Panc1 (cell line): ENCODE data around the gene CHST15. TPM values are rescaled to one million over a fixed set of nuclear protein-coding genes. Genes with fewer than 3 reads are reported as not detected.

Experiments used
- ATAC-seq: fragments of 200-7000 bp; cut with Tn5 transposase; 2 replicates; pipeline ENCODE4 v1.9.1; 2020; ENCODE audit warnings: mild to moderate bottlenecking, moderate library complexity
- BruUV-seq: library from RNA; stranded (reverse); fragments of 400-500 nt; replicated peaks from 2 replicates; lab custom pipeline; 2021; lab: Mats Ljungman, UMichigan
- CTCF ChIA-PET: fragments of 300-600 bp; sonication (Branson Sonifier 250); formaldehyde crosslinking; loops from one replicate; lab custom pipeline; 2022; ENCODE audit warnings: antibody characterized with exemption; lab: Charles Lee
- POLR2A ChIA-PET: fragments of 300-600 bp; sonication (Branson Sonifier 250); formaldehyde crosslinking; loops from one replicate; lab custom pipeline; 2022; ENCODE audit warnings: antibody characterized with exemption; lab: Charles Lee
- DNase-seq: peaks from one replicate; pipeline ENCODE4 v3.0.0-alpha.2; 2010; ENCODE audit warnings: low read depth, low spot score
- H3K27ac ChIP-seq: 2 replicates; pipeline ENCODE4 v1.5.1; 2011; ENCODE audit warnings: mild to moderate bottlenecking, low read length, inconsistent platforms
- H3K27me3 ChIP-seq: fragments of 200-500 bp; sonication (Bioruptor generic); 2 replicates; pipeline ENCODE4 v1.6.0; 2014; ENCODE audit warnings: low read length, inconsistent platforms; ENCODE audit not compliant: control insufficient read depth, insufficient read depth
- H3K36me3 ChIP-seq: fragments of 200-500 bp; sonication (Bioruptor generic); 2 replicates; pipeline ENCODE4 v1.5.1; 2014; ENCODE audit warnings: inconsistent platforms, mild to moderate bottlenecking, low read length, moderate library complexity; ENCODE audit not compliant: control insufficient read depth, insufficient read depth
- H3K4me1 ChIP-seq: 2 replicates; pipeline ENCODE4 v1.5.1; 2011; ENCODE audit warnings: inconsistent platforms, mild to moderate bottlenecking, low read length, moderate library complexity; ENCODE audit not compliant: control insufficient read depth, insufficient read depth
- H3K4me3 ChIP-seq, 2 experiments: 2 replicates each; pipeline ENCODE4 v1.5.1; 2011 to 2012; ENCODE audit warnings: low read depth in 2 of 2, low read length in 2 of 2, mild to moderate bottlenecking in 2 of 2, inconsistent platforms in 1 of 2, moderate library complexity in 1 of 2
- H3K9me3 ChIP-seq: fragments of 200-500 bp; sonication (Bioruptor generic); 2 replicates; pipeline ENCODE4 v1.5.1; 2014; ENCODE audit warnings: low read depth, mild to moderate bottlenecking, inconsistent platforms, low read length, moderate library complexity; ENCODE audit not compliant: control insufficient read depth, insufficient read depth
- POLR2AphosphoS5 ChIP-seq: IDR thresholded peaks from 2 replicates; pipeline ENCODE4 v1.6.1; 2012; ENCODE audit warnings: mild to moderate bottlenecking, low read depth, low read length, moderate library complexity
- SIN3A ChIP-seq: IDR thresholded peaks from 2 replicates; pipeline ENCODE4 v1.6.1; 2012; ENCODE audit warnings: low read depth, mild to moderate bottlenecking, low read length, moderate library complexity, borderline replicate concordance; ENCODE audit not compliant: insufficient read depth
- TCF7L2 ChIP-seq: IDR thresholded peaks from 2 replicates; pipeline ENCODE4 v1.6.1; 2011; ENCODE audit warnings: mild to moderate bottlenecking, low read depth, low read length, inconsistent platforms
- in situ Hi-C: cut with HindIII; loops from 2 replicates; pipeline ENCODE4 v1.10.0; 2016; ENCODE audit warnings: low sequenced_read_pairs, low pct_unique_long_range_greater_than_20kb
- intact Hi-C: fragments of 100-400 bp; cut with micrococcal nuclease; formaldehyde crosslinking; loops from one replicate; pipeline ENCODE4 v1.10.0; 2022; ENCODE audit not compliant: unreplicated experiment
- total RNA-seq: library from RNA; stranded (reverse); gene quantifications from one replicate; pipeline ENCODE4 v1.2.1, GENCODE V29; 2021; ENCODE audit not compliant: unreplicated experiment
- TF ChIP-seq, protein P1 (sequence below): fragments of 450-650 bp; IDR thresholded peaks from 2 replicates; pipeline ENCODE4 v1.5.1; 2017; ENCODE audit warnings: mild to moderate bottlenecking
- TF ChIP-seq, protein P2 (sequence below), 2 experiments: IDR thresholded peaks; 2 replicates each; pipeline ENCODE4 v1.6.1; 2011 to 2012; ENCODE audit warnings: low read depth in 2 of 2, control low read depth in 1 of 2, low read length in 1 of 2, mild to moderate bottlenecking in 1 of 2, moderate library complexity in 1 of 2; ENCODE audit not compliant: insufficient read depth in 1 of 2

CHST15 gene
- total RNA-seq, 1 experiment from 2014 or later, result 33.2 TPM

DNA sequence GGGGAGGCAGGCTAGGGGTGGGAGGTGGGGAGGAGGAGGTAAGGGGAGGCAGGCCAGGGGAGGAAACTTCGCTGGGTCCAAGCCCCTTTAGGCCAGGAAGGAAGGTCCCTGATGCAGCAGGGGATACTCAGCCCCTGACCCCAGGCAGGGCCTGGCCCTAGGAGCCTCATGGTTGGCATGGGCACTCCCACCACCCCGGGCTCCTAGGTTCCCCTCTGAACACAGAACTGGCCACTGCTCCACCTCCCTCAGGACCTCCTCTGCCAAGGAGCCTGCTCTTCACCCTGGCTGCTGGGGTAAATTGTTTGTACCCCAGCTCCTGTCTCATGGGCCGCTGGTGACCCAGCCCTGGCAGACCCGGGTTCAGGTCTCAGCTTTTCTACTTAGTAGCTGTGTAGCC, 25.8 kb upstream of the CHST15 start:
- intact Hi-C loops, result no loop called here
- no TSS peak for BruUV-seq
- no peak for DNase-seq
- Histone ChIP-seq H3K27me3 (no peaks in the 10 kb centered on the region), H3K4me3 (no peak overlapping the region), H3K4me1 (peaks cover 10% of the 10 kb centered on the region), H3K9me3 (no peaks in the 10 kb centered on the region), H3K36me3 (no peaks in the 10 kb centered on the region), H3K27ac (no peak overlapping the region)
- ChIA-PET CTCF (no interaction called here), POLR2A (no interaction called here)
- TF ChIP-seq, protein P1, sequence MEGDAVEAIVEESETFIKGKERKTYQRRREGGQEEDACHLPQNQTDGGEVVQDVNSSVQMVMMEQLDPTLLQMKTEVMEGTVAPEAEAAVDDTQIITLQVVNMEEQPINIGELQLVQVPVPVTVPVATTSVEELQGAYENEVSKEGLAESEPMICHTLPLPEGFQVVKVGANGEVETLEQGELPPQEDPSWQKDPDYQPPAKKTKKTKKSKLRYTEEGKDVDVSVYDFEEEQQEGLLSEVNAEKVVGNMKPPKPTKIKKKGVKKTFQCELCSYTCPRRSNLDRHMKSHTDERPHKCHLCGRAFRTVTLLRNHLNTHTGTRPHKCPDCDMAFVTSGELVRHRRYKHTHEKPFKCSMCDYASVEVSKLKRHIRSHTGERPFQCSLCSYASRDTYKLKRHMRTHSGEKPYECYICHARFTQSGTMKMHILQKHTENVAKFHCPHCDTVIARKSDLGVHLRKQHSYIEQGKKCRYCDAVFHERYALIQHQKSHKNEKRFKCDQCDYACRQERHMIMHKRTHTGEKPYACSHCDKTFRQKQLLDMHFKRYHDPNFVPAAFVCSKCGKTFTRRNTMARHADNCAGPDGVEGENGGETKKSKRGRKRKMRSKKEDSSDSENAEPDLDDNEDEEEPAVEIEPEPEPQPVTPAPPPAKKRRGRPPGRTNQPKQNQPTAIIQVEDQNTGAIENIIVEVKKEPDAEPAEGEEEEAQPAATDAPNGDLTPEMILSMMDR, result no peak
- TF ChIP-seq, protein P2, sequence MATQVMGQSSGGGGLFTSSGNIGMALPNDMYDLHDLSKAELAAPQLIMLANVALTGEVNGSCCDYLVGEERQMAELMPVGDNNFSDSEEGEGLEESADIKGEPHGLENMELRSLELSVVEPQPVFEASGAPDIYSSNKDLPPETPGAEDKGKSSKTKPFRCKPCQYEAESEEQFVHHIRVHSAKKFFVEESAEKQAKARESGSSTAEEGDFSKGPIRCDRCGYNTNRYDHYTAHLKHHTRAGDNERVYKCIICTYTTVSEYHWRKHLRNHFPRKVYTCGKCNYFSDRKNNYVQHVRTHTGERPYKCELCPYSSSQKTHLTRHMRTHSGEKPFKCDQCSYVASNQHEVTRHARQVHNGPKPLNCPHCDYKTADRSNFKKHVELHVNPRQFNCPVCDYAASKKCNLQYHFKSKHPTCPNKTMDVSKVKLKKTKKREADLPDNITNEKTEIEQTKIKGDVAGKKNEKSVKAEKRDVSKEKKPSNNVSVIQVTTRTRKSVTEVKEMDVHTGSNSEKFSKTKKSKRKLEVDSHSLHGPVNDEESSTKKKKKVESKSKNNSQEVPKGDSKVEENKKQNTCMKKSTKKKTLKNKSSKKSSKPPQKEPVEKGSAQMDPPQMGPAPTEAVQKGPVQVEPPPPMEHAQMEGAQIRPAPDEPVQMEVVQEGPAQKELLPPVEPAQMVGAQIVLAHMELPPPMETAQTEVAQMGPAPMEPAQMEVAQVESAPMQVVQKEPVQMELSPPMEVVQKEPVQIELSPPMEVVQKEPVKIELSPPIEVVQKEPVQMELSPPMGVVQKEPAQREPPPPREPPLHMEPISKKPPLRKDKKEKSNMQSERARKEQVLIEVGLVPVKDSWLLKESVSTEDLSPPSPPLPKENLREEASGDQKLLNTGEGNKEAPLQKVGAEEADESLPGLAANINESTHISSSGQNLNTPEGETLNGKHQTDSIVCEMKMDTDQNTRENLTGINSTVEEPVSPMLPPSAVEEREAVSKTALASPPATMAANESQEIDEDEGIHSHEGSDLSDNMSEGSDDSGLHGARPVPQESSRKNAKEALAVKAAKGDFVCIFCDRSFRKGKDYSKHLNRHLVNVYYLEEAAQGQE (IDR thresholded peaks at IDR 0.05; ENCODE audit: insufficient read depth in 1 of 2, low read depth in 2 of 2, low read length in 1 of 2), result no peak
- no peak for TF ChIP-seq TCF7L2
- no peak for TF ChIP-seq SIN3A
- TF ChIP-seq POLR2AphosphoS5, result no peak
- no peak for ATAC-seq
- in situ Hi-C loops, result no loop called here

DNA sequence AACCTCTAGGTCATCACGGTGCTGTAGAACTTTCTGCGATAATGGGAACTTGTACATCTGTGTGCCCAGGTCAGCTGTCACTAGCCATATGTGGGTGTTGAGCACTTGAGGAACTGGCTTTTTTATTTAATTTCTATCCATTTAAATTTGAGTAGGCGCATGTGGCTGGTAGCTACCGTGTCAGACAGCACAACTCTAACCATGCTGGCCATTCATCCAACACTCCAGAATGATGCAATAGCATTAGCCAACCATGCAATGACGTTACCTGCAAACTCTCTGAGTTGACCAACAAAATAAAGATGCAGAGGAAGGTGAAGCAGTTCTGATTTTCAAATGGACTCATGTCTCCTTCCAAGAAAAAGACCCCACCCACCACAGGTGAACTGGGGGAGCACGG, 24.4 kb upstream of the CHST15 start:
- Histone ChIP-seq H3K27me3 (no peaks in the 10 kb centered on the region), H3K4me3 (no peak overlapping the region), H3K36me3 (no peaks in the 10 kb centered on the region), H3K27ac (no peak overlapping the region; the same call in 1 of the 2 replicates), H3K4me1 (peaks cover 10% of the 10 kb centered on the region), H3K9me3 (no peaks in the 10 kb centered on the region)
- no peak for TF ChIP-seq TCF7L2
- no peak for TF ChIP-seq POLR2AphosphoS5
- TF ChIP-seq, protein P1, result no peak
- no peak for TF ChIP-seq SIN3A
- TF ChIP-seq, protein P2 (IDR thresholded peaks at IDR 0.05; ENCODE audit: insufficient read depth in 1 of 2, low read depth in 2 of 2, low read length in 1 of 2), result no peak
- DNase-seq (no peak), ATAC-seq (no peak)
- in situ Hi-C loops, result no loop called here
- BruUV-seq, result no TSS peak
- ChIA-PET CTCF (no interaction called here), POLR2A (no interaction called here)
- intact Hi-C loops, result no loop called here
